HCT116 (cell line): ENCODE results near the gene BORCS8.
"Not testable (repeated sequence)": the region's sequence is repeated elsewhere in the genome, so short reads cannot be mapped to it uniquely, and the experiment has no call there.

Experiments
- CBX3 ChIP-seq: IDR thresholded peaks from 2 replicates; pipeline ENCODE4 v1.6.1; 2012; ENCODE audit warnings: low read depth
- CEBPB ChIP-seq: IDR thresholded peaks from 2 replicates; pipeline ENCODE4 v1.6.1; 2012; ENCODE audit warnings: low read depth
- ELF1 ChIP-seq: IDR thresholded peaks from 2 replicates; pipeline ENCODE4 v1.6.1; 2012; ENCODE audit warnings: low read depth, borderline replicate concordance
- EZH2 ChIP-seq: fragments of 200-600 bp; sonication (generic); IDR thresholded peaks from 2 replicates; pipeline ENCODE4 v1.6.1; 2017; ENCODE audit warnings: antibody characterized with exemption, mixed run types
- EZH2phosphoT487 ChIP-seq: fragments of 200-600 bp; IDR thresholded peaks from 2 replicates; pipeline ENCODE4 v1.6.1; 2018; ENCODE audit warnings: antibody characterized with exemption, borderline replicate concordance
- JUND ChIP-seq: IDR thresholded peaks from 2 replicates; pipeline ENCODE4 v1.6.1; 2012
- MAX ChIP-seq: IDR thresholded peaks from 2 replicates; pipeline ENCODE4 v1.6.1; 2012
- POLR2A ChIP-seq: IDR thresholded peaks from 2 replicates; pipeline ENCODE4 v1.7.0; 2011; ENCODE audit warnings: borderline replicate concordance; ENCODE audit not compliant: insufficient read depth, insufficient read length; ENCODE audit errors: extremely low read depth
- POLR2AphosphoS5 ChIP-seq: IDR thresholded peaks from 2 replicates; pipeline ENCODE4 v1.6.1; 2011; ENCODE audit warnings: mild to moderate bottlenecking, low read depth, low read length, moderate library complexity
- ZBTB33 ChIP-seq: IDR thresholded peaks from 2 replicates; pipeline ENCODE4 v1.6.1; 2011; ENCODE audit warnings: mild to moderate bottlenecking, low read length, moderate library complexity; ENCODE audit not compliant: insufficient replicate concordance; ENCODE audit errors: extremely low read depth
- ZFX ChIP-seq: fragments of 450-650 bp; IDR thresholded peaks from 2 replicates; pipeline ENCODE4 v1.6.1; 2017
- ZNF274 ChIP-seq: fragments of 200-500 bp; sonication (Bioruptor generic); IDR thresholded peaks from 2 replicates; pipeline ENCODE4 v1.6.1; 2014; ENCODE audit warnings: mild to moderate bottlenecking, low read depth, low read length, inconsistent platforms
- TF ChIP-seq, protein P1 (sequence below), 3 experiments: fragments of 200-600 bp in 1 of 3; sonication (generic) in 1 of 3; IDR thresholded peaks in 2 of 3; conservative IDR thresholded peaks in 1 of 3; 2 replicates each; pipeline ENCODE4 v1.5.1; 2012 to 2017; ENCODE audit warnings: low read depth in 2 of 3, low read length in 2 of 3, antibody characterized with exemption in 1 of 3, borderline replicate concordance in 1 of 3, control low read depth in 1 of 3, mild to moderate bottlenecking in 1 of 3, mixed read lengths in 1 of 3, mixed run types in 1 of 3, moderate library complexity in 1 of 3; ENCODE audit not compliant: insufficient read depth in 1 of 3
- TF ChIP-seq, protein P2 (sequence below): IDR thresholded peaks from 2 replicates; pipeline ENCODE4 v1.6.1; 2012; ENCODE audit warnings: low read depth

DNA sequence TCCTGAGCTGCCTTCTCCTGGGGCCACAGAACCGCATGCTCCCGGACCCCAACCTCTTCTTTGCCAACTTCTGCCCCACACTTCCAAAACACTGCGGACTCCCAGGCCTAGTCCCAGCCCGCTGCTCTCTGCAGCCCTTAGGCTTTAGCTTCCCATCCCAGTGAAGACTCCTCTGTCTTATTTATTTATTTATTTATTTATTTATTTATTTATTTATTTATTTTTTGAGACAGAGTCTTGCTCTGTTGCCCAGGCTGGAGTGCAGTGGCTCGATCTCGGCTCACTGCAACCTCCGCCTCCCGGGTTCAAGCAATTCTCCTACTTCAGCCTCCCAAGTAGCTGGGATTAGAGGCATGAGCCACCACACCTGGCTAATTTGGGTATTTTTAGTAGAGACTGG, 43.4 kb downstream of the BORCS8 start:
- not testable (repeated sequence) for TF ChIP-seq EZH2phosphoT487, EZH2, MAX, CEBPB, POLR2A, ELF1, POLR2AphosphoS5, CBX3, ZBTB33, JUND, ZNF274, ZFX
- TF ChIP-seq, protein P1, sequence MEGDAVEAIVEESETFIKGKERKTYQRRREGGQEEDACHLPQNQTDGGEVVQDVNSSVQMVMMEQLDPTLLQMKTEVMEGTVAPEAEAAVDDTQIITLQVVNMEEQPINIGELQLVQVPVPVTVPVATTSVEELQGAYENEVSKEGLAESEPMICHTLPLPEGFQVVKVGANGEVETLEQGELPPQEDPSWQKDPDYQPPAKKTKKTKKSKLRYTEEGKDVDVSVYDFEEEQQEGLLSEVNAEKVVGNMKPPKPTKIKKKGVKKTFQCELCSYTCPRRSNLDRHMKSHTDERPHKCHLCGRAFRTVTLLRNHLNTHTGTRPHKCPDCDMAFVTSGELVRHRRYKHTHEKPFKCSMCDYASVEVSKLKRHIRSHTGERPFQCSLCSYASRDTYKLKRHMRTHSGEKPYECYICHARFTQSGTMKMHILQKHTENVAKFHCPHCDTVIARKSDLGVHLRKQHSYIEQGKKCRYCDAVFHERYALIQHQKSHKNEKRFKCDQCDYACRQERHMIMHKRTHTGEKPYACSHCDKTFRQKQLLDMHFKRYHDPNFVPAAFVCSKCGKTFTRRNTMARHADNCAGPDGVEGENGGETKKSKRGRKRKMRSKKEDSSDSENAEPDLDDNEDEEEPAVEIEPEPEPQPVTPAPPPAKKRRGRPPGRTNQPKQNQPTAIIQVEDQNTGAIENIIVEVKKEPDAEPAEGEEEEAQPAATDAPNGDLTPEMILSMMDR (IDR thresholded peaks at IDR 0.05 in 2 of 3, conservative IDR thresholded peaks at IDR 0.05 in 1 of 3; ENCODE audit: borderline replicate concordance in 1 of 3, insufficient read depth in 1 of 3, low read depth in 2 of 3, low read length in 2 of 3) = not testable (repeated sequence)
- TF ChIP-seq, protein P2, sequence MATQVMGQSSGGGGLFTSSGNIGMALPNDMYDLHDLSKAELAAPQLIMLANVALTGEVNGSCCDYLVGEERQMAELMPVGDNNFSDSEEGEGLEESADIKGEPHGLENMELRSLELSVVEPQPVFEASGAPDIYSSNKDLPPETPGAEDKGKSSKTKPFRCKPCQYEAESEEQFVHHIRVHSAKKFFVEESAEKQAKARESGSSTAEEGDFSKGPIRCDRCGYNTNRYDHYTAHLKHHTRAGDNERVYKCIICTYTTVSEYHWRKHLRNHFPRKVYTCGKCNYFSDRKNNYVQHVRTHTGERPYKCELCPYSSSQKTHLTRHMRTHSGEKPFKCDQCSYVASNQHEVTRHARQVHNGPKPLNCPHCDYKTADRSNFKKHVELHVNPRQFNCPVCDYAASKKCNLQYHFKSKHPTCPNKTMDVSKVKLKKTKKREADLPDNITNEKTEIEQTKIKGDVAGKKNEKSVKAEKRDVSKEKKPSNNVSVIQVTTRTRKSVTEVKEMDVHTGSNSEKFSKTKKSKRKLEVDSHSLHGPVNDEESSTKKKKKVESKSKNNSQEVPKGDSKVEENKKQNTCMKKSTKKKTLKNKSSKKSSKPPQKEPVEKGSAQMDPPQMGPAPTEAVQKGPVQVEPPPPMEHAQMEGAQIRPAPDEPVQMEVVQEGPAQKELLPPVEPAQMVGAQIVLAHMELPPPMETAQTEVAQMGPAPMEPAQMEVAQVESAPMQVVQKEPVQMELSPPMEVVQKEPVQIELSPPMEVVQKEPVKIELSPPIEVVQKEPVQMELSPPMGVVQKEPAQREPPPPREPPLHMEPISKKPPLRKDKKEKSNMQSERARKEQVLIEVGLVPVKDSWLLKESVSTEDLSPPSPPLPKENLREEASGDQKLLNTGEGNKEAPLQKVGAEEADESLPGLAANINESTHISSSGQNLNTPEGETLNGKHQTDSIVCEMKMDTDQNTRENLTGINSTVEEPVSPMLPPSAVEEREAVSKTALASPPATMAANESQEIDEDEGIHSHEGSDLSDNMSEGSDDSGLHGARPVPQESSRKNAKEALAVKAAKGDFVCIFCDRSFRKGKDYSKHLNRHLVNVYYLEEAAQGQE = not testable (repeated sequence)
